ENCODE data around the gene SYTL1.

SYTL1 gene

GRCh38 chr1:27331426-27331825 lies 10.4 kb upstream of the SYTL1 start:
- Histone ChIP-seq H3K4me3 (replicated peaks; ENCODE audit: insufficient read depth, low read length) (no peak overlapping the region), H3K27me3 (ENCODE audit: insufficient read depth, poor library complexity, severe bottlenecking) (no peaks in the 10 kb centered on the region), H3K27ac (replicated peaks) (no peak overlapping the region)
- TF ChIP-seq POLR2AphosphoS5 (IDR thresholded peaks at IDR 0.05; ENCODE audit: low read depth): no peak
- TF ChIP-seq, protein P1, sequence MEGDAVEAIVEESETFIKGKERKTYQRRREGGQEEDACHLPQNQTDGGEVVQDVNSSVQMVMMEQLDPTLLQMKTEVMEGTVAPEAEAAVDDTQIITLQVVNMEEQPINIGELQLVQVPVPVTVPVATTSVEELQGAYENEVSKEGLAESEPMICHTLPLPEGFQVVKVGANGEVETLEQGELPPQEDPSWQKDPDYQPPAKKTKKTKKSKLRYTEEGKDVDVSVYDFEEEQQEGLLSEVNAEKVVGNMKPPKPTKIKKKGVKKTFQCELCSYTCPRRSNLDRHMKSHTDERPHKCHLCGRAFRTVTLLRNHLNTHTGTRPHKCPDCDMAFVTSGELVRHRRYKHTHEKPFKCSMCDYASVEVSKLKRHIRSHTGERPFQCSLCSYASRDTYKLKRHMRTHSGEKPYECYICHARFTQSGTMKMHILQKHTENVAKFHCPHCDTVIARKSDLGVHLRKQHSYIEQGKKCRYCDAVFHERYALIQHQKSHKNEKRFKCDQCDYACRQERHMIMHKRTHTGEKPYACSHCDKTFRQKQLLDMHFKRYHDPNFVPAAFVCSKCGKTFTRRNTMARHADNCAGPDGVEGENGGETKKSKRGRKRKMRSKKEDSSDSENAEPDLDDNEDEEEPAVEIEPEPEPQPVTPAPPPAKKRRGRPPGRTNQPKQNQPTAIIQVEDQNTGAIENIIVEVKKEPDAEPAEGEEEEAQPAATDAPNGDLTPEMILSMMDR (IDR thresholded peaks at IDR 0.05; ENCODE audit: insufficient read depth, low read length): no peak
- TF ChIP-seq REST (IDR thresholded peaks at IDR 0.05; ENCODE audit: insufficient replicate concordance, low read depth): no peak
- TF ChIP-seq GABPA (IDR thresholded peaks at IDR 0.05; ENCODE audit: low read depth): no peak
- no peak for TF ChIP-seq SPI1 (IDR thresholded peaks at IDR 0.05; ENCODE audit: borderline replicate concordance, low read depth)
- no peak for DNase-seq (ENCODE audit: low read depth in 1 of 2, low spot score in 1 of 2)

DNA sequence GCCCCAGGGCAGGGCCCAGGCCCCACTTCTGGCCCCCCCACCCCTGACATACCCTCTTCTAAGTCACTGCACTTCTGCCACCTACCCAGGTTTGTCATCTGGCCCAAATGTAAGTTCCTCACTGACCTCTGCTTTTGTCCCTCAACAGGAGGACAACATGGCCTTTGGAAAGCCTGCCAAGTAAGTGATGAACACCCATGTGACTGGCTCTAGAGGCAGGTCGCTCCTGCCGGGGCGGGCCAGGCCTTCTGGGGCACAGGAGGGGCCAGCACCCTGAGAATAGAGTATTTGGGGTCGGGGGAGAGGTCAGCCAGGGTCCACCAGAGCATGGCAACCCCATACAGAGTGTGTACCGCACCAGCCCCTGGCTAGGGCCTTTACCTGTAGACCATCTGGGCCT lies 9.9 kb upstream of the SYTL1 start:
- no peak for DNase-seq (ENCODE audit: low read depth in 1 of 2, low spot score in 1 of 2)
- H3K27me3 ChIP-seq (ENCODE audit: insufficient read depth, poor library complexity, severe bottlenecking): no peaks in the 10 kb centered on the region
- no peak for TF ChIP-seq REST (IDR thresholded peaks at IDR 0.05; ENCODE audit: insufficient replicate concordance, low read depth)
- no peak for TF ChIP-seq POLR2AphosphoS5 (IDR thresholded peaks at IDR 0.05; ENCODE audit: low read depth)
- no peak for TF ChIP-seq SPI1 (IDR thresholded peaks at IDR 0.05; ENCODE audit: borderline replicate concordance, low read depth)
- TF ChIP-seq, protein P1 (IDR thresholded peaks at IDR 0.05; ENCODE audit: insufficient read depth, low read length): no peak
- no peak for TF ChIP-seq GABPA (IDR thresholded peaks at IDR 0.05; ENCODE audit: low read depth)
- no peak overlapping the region for H3K27ac ChIP-seq (replicated peaks)
- H3K4me3 ChIP-seq (replicated peaks; ENCODE audit: insufficient read depth, low read length): no peak overlapping the region

DNA sequence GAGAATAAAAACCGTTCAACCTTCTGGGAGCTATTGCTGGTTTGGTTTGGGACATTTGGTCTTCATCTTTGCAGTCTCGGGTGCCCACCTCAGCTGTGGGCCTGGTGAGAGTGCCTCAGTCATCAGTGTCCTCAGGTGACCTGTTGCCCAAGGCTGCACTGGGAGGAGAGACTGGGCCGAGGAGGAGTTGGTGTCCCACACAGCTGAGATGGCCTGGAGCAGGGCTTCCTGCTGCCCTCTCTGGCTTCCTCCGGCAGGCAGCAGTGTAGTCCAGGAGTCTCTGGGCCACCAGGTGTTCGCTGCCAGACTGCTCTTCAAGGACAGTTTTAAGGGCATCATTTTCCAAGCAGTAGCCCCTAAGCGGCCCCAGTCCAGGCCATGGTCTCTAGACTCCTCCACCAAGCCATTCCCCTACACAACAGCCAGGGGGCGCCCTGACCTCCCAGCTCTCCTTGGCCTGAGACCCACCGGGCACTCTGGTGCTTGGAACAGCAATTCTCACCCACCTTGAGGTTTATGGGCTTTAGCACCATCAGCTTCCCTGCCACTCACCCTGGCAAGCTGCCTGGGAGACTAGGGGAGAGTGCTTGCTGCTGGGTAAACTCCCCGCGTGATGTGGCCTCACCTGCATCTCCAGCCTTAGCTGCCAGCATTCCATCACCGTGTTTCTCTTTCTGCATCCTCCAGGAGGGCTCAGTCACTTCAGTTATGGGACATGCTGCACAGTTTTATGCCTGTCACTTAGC lies 9.1 kb upstream of the SYTL1 start:
- H3K27ac ChIP-seq (replicated peaks): no peak overlapping the region
- no peak overlapping the region for H3K4me3 ChIP-seq (replicated peaks; ENCODE audit: insufficient read depth, low read length)
- no peaks in the 10 kb centered on the region for H3K27me3 ChIP-seq (ENCODE audit: insufficient read depth, poor library complexity, severe bottlenecking)
- no peak for TF ChIP-seq REST (IDR thresholded peaks at IDR 0.05; ENCODE audit: insufficient replicate concordance, low read depth)
- TF ChIP-seq, protein P1 (IDR thresholded peaks at IDR 0.05; ENCODE audit: insufficient read depth, low read length): peak; percentile 70
- peak in 1 of 2 experiments; percentile 54 for DNase-seq (ENCODE audit: low read depth in 1 of 2, low spot score in 1 of 2)

Measured in HL-60 (cell line).